GM18508 (cell line): ENCODE results near the gene METRN.

ENCODE experiments used
- ATAC-seq: cut with Tn5 transposase; IDR thresholded peaks from one replicate; pipeline ENCODE4 v1.9.1; 2021; ENCODE audit warnings: moderate number of reproducible peaks; ENCODE audit not compliant: insufficient read depth, unreplicated experiment

METRN gene

GRCh38 chr16:720990-721764 lies 6.3 kb downstream of the METRN start, which contains the start of gene ANTKMT:
ANTKMT (plus strand) TSS chr16:721146; CDS start chr16:721275, 129 bp downstream.
- ATAC-seq = no peak

GRCh38 chr16:721765-722540 lies 7.0 kb downstream of the METRN start:
- no peak for ATAC-seq

DNA sequence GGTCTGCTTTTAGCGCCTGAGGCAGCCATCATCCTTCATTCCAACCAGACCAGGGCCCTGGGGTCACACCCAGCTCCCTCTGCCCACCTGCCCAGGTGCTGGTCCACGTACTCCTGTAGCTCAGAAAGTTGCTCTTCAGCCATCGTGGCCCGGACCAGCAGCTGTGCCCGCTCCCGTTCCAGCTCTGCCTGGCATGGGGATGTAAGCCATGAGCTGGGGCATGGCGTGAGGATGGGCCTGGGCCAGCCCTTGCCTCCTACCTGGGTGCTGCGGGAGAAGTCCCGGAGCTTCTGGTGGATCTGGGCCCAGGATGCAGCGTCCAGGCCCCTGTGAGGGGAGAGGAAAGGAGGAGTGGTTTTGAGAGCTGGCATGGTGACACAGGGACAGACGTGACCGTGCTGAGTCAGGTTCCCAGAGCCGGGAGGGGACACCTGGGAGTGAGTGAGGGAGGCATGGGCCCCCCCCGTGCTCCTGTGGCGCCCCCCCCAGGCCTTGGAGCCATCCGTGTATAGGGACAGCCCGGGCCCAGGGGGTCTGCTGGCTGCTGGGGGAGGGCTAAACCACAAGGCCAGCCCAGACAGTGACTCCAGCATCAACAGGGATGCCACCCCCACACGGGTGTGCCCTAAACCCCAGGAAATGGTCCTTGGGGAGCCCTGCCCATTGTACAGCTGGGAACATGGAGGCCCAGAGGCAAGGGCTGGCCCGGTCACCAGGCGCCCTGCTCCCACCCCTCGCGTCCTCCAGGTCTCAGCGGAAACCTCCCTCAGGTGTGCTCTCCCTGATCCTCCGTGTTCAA lies 8.1 kb downstream of the METRN start:
- no peak for ATAC-seq

DNA sequence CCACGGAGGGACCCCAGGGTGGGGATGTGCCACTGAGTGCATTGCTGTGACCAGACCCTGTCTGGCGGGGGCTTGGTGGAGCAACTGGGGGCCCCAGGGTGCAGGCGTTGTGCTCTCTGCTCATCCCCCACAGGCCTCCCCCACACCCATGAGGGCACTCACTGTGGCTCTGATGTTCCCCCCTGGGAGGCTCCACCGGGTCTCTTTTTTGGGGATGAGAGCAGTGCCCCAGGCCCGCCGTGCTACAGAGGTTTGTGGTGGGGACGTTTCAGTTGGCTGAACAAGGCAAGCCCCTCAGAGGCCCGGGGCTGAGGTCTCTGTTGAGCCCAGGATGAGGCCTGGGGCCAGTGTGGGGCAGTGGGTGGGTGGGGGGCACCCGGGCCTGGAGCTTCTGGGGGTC lies 8.8 kb downstream of the METRN start:
- ATAC-seq = no peak

DNA sequence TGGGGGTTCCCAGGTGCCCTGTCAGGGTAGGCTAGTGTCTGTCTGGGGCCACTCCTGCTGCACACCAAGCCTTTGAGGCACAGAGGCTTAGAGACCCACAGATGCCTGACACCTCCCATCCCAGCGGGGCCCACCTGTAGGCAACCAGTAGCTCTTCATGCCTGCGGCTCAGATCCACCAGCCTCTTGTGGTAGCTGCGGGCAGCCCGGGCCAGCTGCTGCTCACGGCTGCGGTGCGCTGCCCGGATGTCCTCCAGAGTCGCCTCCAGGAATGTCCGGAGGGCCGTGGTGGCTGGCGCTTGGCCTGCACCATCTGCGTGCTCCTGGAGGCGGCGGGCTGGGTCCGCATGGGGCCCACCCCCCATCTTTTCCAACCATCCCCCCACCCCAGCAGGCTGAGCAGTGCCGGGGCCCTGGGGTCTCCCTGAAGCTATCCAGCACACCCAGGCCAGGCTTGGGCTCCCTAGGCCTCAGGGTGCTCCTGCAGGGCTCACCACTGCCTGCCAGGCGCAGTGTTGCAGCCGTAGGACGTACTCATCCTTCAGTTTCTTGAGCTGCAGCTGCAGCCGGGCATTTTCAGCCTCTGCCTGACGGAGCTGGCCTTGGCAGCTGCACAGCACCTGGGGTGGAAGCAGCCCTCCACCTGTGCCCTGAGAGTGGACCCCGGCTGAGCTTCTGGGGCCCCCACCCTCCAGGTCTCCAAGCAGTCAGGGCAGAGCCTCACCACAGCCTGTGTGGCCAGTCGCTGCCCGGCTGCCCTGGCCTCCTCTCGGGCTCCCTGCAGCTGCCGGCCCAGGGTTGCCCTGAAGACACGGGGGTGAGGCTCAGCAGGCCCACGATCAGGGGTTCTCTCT lies 9.5 kb downstream of the METRN start:
- no peak for ATAC-seq

DNA sequence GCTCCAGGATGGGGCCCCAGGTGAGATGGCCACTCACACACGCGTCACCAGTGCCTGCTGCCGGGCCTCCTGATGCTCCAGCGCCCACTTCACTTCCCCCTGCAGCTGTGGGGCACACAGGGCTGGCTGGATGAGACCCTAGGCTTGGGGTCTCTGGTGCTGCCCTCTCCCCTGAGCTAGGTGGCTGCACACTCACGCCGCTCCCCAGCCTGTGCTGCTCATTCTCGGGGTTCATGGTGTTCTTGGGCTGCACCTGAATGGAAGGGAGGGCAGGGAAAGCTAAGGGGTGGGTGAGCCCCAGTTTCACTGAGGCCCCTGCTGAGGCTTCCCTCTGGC lies 10.1 kb downstream of the METRN start:
- ATAC-seq = no peak

DNA sequence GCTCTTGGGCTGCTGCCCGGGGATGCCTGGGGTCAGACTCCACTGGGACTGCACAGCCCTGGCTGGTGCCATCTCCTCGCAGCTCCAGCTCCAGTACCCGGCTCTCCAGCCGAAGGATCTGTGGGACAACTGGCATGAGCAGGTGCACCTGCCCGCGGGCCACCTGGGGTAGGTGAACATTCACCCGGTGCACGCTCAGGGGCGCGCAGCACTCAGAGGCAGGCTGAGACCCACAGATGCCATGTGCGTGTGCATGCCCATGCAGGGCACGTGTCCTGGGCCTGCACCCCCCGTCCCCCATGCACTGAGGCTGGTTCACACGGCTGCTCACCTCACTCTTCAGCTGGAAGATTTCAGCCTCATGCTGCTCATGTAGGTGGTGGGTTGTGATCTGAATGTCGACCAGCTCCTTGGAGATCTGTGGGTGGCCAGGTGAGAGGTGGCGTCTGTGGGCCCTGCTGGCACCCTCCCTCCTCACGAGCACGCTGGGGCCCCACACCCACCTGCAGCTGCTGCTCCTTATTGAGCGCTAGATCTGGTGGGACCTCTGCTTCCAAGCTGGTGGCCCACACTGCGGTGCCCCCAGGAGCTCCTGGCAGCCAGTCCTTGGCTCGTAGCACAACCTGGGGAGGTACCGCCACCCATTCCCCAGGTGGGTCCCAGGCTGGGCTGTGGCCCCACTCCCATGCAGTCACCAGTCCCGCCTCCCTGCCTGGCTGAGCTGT lies 10.7 kb downstream of the METRN start:
- no peak for ATAC-seq

GRCh38 chr16:726188-726437 lies 11.2 kb downstream of the METRN start:
- ATAC-seq = no peak

GRCh38 chr16:726438-727290 lies 11.7 kb downstream of the METRN start, which contains the start of the genes CCDC78 and HAGHL:
CCDC78 (minus strand) TSS chr16:726443; CDS start chr16:726367, 76 bp downstream.
HAGHL (plus strand) TSS chr16:727106; CDS start chr16:727510, 404 bp downstream.
- no peak for ATAC-seq

DNA sequence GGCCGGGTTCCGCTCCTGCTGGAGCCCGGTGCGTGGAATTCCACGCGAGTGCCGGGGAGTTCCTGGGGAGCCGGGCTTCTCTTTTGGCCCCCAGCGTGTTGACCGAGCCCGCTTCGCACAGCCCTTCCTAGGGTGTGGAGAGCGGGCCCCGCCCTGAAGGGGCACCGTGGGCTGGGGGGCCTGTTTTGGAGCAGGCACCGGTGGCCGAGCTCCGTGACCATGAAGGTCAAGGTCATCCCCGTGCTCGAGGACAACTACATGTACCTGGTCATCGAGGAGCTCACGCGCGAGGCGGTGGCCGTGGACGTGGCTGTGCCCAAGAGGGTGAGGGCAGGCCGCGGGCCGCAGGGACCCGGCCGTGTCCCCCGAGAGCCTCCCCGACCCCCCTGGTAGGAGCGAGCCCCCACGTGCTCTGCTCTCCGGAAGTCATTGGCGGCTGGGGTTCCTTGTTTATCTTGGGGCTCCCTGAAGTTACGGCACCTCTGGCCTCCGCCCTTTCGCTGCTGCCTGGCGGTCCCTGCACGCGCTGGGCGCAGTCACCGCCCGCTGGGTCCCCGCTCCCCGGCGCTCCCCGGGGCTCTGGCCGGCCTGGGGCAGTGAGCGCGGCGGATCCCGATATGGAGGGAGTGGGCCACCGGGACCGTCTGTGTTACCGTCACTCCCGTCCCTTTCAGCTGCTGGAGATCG lies 12.5 kb downstream of the METRN start:
- no peak for ATAC-seq

DNA sequence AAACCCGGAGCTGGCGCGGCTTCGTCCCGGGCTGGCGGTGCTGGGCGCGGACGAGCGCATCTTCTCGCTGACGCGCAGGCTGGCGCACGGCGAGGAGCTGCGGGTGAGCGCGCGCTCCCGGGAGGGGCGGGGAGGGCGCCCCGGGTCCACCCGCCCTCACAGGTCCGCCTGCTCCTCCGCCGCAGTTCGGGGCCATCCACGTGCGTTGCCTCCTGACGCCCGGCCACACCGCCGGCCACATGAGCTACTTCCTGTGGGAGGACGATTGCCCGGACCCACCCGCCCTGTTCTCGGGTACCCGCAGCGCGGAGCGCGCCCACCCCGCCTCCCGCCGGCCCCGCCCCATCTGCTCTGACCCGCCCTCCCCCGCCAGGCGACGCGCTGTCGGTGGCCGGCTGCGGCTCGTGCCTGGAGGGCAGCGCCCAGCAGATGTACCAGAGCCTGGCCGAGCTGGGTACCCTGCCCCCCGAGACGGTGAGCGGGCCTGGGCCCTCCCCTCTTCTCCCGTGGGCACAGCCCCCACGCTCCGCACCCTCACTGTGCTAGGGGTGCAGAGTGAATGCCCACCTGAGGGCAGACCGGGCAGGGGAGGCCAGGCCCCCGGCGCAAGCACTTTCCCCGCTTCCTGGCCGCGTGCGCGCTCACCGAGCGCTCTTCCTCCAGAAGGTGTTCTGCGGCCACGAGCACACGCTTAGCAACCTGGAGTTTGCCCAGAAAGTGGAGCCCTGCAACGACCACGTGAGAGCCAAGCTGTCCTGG lies 13.4 kb downstream of the METRN start:
- ATAC-seq = no peak

- ATAC-seq = no peak
Observed at GRCh38 chr16:728890-729744, 14.2 kb downstream of the METRN start.

DNA sequence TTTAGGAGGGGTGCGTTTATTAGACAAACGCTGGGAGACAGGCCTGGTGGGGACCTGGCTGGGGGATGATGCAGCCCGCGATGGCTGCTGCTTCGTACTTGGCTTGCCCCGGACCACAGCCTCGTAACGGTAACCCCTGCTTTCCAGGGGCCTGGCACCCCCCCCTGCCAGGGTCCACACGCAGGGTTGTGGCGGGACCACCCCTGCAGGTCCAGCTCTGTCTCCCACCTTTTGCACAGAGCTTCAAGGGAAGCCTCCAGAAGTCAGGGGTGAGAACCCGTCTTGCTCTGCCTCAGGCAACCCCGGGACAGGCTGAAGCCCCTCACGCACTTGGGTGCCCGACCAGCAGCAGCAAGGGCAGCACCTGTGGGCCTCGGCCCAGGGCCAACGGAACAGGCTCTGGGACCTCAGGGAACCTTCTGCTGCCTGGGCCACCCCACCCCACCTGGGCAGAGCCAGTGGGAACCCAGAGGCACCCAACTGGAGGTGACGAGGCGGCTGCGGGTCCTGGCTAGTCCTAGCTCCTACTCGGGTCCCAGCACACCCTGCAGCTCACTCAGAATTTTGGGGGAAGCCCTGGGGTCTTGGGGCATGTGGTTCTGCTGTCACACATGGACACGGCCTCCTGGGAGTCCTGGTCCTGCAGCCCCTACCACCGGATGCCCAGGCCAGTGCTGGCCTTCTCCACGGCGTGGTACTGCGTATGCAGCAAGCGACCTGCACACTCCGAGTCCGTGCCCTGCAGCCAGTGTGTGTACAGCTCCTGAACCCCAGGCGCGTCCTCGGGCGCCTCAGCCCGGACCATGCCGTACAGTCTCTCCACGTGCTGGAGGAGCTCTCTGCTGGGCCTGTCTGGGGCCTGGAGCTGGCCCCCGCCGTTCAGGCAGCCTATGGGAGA lies 15.1 kb downstream of the METRN start:
- ATAC-seq = no peak

DNA sequence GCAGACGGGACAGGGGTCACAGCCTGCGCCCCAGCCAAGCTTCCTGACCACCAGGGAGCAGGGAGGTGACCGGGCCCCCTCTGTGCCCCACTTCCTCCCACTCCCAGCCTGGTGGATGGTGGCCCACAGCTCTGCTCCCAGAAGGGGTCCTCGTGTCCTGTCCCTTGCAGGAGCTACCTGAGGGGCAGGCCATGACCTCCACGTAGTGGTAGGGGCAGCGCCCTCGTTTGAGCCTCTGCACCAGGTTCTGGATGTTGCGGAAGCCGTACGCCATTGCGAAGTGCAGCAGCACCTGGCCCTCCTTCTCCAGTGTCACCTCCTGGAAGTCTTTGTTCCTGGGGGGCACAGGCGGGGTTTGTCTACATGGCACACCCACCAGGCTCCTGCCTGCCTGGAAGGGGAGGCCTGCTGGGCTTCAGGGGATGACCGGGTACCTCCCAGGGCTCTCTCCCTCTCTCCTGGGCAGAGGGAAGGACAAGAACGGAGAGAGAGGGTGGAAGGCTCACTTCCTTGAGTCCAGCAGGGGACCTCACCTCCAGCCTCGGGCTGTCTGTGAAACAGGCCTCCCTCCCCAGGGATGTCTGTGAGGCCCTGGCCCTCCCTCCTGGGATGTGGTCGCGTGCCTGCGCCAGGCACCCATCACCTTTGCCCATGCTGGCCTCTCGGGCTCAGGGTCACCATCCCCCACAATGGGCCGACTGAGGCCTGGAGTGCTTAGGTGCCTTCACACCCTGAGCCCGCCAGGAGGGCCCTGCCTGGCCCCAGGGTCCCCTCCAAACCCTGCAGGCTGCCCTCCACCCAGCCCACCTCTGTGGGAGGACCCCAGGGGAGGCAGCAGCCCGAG lies 16.0 kb downstream of the METRN start:
- ATAC-seq = no peak

- ATAC-seq = no peak
Observed at GRCh38 chr16:732332-732731, 17.4 kb downstream of the METRN start.
